ENCODE results near the gene NAALADL2. TPM values are rescaled to one million over a fixed set of nuclear protein-coding genes. Genes with fewer than 3 reads are reported as not detected.

NAALADL2 gene
- total RNA-seq, 1 experiment from 2014 or later = 2.7 TPM

DNA sequence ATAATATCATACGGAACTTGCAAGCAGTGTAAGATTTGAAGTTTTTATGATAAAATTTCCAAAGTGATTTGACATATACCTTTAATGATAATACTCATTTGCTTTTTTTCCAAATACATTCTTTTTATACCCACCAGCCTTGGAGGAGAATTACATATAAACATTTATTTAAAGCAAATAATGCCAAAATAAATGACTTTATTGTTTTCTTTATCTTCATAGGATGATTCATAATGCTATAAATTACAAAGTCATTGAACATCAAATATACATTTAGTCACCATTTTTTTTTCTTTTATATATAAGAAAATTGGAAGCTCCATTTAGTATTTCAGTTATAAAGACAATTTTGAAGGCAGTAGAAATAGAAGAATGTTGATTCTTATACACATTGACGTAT is 450.9 kb downstream of the NAALADL2 start:
- Histone ChIP-seq H3K4me3 (ENCODE audit: low read depth in 2 of 2, low read length in 2 of 2) (no peak overlapping the region), H3K4me1 (ENCODE audit: control insufficient read depth, insufficient read depth, low read length) (no peaks in the 10 kb centered on the region), H3K9me3 (ENCODE audit: control insufficient read depth, insufficient read depth, low read depth, low read length) (no peaks in the 10 kb centered on the region), H3K27ac (ENCODE audit: low read length) (no peak overlapping the region), H3K36me3 (ENCODE audit: control insufficient read depth, insufficient read depth, low read length) (no peaks in the 10 kb centered on the region), H3K27me3 (ENCODE audit: control insufficient read depth, insufficient read depth, low read length) (no peaks in the 10 kb centered on the region)
- TF ChIP-seq POLR2AphosphoS5 (IDR thresholded peaks at IDR 0.05; ENCODE audit: low read depth, low read length) (no peak), REST (IDR thresholded peaks at IDR 0.05; ENCODE audit: insufficient read depth in 1 of 2, low read depth in 2 of 2, low read length in 1 of 2) (no peak), SIN3A (IDR thresholded peaks at IDR 0.05; ENCODE audit: borderline replicate concordance, insufficient read depth, low read depth, low read length) (no peak), TCF7L2 (IDR thresholded peaks at IDR 0.05; ENCODE audit: low read depth, low read length) (no peak)
- TF ChIP-seq, protein P1, sequence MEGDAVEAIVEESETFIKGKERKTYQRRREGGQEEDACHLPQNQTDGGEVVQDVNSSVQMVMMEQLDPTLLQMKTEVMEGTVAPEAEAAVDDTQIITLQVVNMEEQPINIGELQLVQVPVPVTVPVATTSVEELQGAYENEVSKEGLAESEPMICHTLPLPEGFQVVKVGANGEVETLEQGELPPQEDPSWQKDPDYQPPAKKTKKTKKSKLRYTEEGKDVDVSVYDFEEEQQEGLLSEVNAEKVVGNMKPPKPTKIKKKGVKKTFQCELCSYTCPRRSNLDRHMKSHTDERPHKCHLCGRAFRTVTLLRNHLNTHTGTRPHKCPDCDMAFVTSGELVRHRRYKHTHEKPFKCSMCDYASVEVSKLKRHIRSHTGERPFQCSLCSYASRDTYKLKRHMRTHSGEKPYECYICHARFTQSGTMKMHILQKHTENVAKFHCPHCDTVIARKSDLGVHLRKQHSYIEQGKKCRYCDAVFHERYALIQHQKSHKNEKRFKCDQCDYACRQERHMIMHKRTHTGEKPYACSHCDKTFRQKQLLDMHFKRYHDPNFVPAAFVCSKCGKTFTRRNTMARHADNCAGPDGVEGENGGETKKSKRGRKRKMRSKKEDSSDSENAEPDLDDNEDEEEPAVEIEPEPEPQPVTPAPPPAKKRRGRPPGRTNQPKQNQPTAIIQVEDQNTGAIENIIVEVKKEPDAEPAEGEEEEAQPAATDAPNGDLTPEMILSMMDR (IDR thresholded peaks at IDR 0.05) = no peak
- in situ Hi-C loops (cut with HindIII; ENCODE audit: low pct_unique_long_range_greater_than_20kb, low sequenced_read_pairs) (no loop called here), intact Hi-C loops (cut with micrococcal nuclease; ENCODE audit: unreplicated experiment) (no loop called here)
- no peak for ATAC-seq
- BruUV-seq (replicated peaks) = no TSS peak
- ChIA-PET CTCF (no interaction called here), POLR2A (interaction anchor here (0.6 kb wide), 2 partner anchors 406 to 496 kb away, joined by 4 to 5 read pairs; no protein-coding TSS in a partner anchor)
- no peak for DNase-seq (ENCODE audit: low read depth, low spot score)

- DNase-seq (ENCODE audit: low read depth, low spot score) (no peak), ATAC-seq (no peak)
- no TSS peak for BruUV-seq (replicated peaks)
- intact Hi-C loops (cut with micrococcal nuclease; ENCODE audit: unreplicated experiment) (no loop called here), in situ Hi-C loops (cut with HindIII; ENCODE audit: low pct_unique_long_range_greater_than_20kb, low sequenced_read_pairs) (no loop called here)
- Histone ChIP-seq H3K4me3 (ENCODE audit: low read depth in 2 of 2, low read length in 2 of 2) (no peak overlapping the region), H3K27me3 (ENCODE audit: control insufficient read depth, insufficient read depth, low read length) (no peaks in the 10 kb centered on the region), H3K36me3 (ENCODE audit: control insufficient read depth, insufficient read depth, low read length) (no peaks in the 10 kb centered on the region), H3K27ac (ENCODE audit: low read length) (no peak overlapping the region), H3K9me3 (ENCODE audit: control insufficient read depth, insufficient read depth, low read depth, low read length) (no peaks in the 10 kb centered on the region), H3K4me1 (ENCODE audit: control insufficient read depth, insufficient read depth, low read length) (no peaks in the 10 kb centered on the region)
- POLR2A ChIA-PET = no interaction called here
- CTCF ChIA-PET = no interaction called here
- TF ChIP-seq REST (IDR thresholded peaks at IDR 0.05; ENCODE audit: insufficient read depth in 1 of 2, low read depth in 2 of 2, low read length in 1 of 2) = no peak
- TF ChIP-seq, protein P1 (IDR thresholded peaks at IDR 0.05) = no peak
- TF ChIP-seq TCF7L2 (IDR thresholded peaks at IDR 0.05; ENCODE audit: low read depth, low read length) = no peak
- no peak for TF ChIP-seq SIN3A (IDR thresholded peaks at IDR 0.05; ENCODE audit: borderline replicate concordance, insufficient read depth, low read depth, low read length)
- TF ChIP-seq POLR2AphosphoS5 (IDR thresholded peaks at IDR 0.05; ENCODE audit: low read depth, low read length) = no peak
Observed at GRCh38 chr3:175311404-175311803, 452.3 kb downstream of the NAALADL2 start.
